ENCODE results near the gene MRPS25. TPM values are rescaled to one million over a fixed set of nuclear protein-coding genes. Genes with fewer than 3 reads are reported as not detected.
"Not testable (repeated sequence)": the region's sequence is repeated elsewhere in the genome, so short reads cannot be mapped to it uniquely, and the experiment has no call there.

The MRPS25 gene
- total RNA-seq, 1 experiment from 2014 or later = 31.2 TPM

DNA sequence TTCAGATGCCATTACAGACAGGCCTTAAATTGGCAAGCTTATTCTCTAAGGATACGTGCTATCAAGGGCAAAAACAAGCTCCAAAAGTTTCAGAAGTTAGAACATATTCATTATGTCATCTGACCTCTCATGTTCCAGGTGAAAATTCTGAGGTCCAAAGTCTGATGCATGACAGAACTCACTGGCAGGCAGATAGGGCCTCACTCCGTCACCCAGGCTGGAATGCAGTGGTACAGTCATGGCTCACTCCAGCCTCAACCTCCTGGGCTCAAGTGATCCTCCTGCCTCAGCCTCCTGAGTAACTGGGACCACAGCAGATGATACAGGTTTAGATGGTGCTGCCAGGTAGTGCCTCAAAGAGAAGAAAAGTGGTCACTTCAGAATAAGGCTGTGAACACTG, 15.5 kb downstream of the MRPS25 start:
- no peak for DNase-seq (ENCODE audit: extremely low read depth, low read depth)

DNA sequence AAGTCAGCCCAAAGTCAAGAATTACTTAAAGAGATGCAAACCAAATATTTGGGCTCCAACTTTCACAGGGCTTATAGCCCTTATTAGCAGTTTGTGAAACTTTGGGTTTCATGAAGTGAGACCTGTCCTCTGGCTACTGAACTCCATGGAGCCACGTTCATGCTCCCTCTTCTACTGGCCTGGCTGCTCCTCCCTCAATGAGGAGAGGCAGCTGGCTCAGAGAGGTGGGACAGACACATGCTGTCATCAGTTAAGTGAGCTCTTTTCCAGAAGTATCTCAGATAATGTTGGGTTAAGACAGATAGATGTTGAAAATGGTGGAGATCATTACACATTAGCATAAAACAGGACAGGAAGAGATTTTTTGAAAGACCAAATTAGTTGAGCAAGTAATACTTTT, 19.4 kb downstream of the MRPS25 start:
- DNase-seq (ENCODE audit: extremely low read depth, low read depth) = no peak

- DNase-seq (ENCODE audit: extremely low read depth, low read depth) = no peak
Observed at GRCh38 chr3:15044326-15044725, 20.8 kb downstream of the MRPS25 start.

DNA sequence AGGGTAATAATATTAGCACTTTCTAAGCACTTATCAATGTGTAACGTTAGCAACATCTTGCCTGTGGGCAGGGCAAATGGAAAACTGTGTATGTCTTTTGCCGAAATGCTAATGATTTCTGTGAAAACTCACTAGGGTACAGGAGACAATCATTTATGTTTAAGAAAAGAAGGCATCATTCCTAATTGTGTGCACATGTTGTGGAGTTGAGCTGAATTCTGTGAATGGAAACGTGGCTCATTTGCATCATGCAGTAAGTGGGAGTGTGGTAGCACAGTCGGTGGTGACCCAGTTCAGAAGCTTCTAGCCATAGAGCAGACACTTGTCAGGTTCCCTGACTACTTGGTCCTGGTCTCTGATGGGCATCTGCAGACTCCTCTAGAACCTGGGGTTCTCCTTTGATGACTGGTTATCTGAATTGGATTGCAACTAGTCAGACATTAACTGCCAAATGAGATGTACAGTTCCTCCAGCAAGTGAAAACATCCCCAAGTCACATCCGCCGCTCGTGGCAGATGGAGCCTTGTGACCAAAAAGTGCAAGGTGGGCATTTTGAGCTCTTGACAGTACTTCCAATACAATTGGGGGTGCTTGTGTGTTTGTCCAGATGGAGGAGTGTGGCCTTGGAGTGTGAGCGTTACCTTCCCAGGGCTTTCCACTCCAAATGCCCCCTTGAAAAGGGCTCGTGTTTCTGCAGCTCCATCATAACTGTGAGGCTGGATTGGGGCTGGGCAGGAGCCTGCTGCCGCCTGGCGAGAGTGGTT, 21.5 kb downstream of the MRPS25 start:
- DNase-seq (ENCODE audit: extremely low read depth, low read depth) = no peak

- no peak for DNase-seq (ENCODE audit: extremely low read depth, low read depth)
Observed at GRCh38 chr3:15042936-15043335, 22.2 kb downstream of the MRPS25 start.

- no peak for DNase-seq (ENCODE audit: extremely low read depth, low read depth)
Observed at GRCh38 chr3:15041950-15042349, 23.2 kb downstream of the MRPS25 start.

DNA sequence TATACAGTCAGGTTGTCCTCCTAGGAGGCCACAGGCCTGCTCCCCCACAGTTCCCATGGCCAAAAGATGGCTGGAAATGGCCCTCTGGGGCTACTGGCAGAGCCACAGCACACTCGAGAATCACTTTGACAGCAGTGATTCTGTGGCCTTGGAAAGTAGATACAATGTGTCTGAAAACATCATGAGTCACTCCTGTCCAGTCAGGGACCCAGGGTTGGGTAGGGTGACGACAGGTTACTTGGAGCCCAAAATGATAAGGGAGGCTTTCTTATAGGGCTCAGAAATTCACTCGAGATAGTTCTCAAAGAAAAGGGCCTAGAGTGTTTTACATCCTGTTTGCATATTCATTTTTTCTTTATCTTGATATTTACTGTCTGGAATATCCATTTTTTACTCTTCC, 24.3 kb downstream of the MRPS25 start:
- DNase-seq (ENCODE audit: extremely low read depth, low read depth) = no peak

- no peak for DNase-seq (ENCODE audit: extremely low read depth, low read depth)
Observed at GRCh38 chr3:15038306-15038705, 26.8 kb downstream of the MRPS25 start.

DNA sequence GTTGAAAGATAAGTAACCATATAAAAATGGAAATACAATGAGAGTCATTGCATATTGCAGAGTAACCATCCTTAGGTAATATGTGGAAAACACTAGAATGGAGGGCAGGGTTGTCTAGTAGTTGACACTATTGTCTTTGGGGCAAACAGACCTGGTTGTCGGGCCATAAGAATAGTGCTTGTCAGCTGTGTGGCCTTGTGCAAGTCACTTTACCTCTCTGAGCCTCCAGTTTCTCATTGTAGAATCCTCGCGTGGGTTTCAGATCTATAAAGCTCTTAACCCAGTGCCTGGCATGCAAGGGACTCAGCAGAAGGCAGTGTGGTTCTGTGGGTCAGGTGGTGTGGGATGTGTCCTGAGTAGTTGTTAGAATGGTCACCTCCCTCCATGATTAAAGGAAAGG, 32.0 kb downstream of the MRPS25 start:
- no peak for DNase-seq (ENCODE audit: extremely low read depth, low read depth)

- no peak for DNase-seq (ENCODE audit: extremely low read depth, low read depth)
Observed at GRCh38 chr3:15032650-15033049, 32.5 kb downstream of the MRPS25 start.

DNA sequence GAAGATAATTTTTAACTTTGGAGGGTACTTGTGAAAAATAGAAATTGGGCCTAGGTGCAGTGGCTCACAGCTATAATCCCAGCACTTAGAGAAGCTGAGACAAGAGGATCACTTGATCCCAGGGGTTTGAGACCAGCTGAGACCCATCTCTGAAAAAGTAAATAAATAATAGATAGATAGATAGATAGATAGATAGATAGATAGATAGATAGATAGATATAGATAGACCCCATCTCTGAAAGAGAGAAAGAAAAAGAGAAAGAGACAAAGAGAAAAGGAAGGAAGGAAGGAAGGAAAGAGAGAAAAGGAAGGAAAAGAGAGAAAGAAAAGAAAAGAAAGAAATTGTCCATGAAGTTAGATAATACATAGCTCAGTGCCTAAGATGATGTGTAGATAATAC, 35.5 kb downstream of the MRPS25 start:
- DNase-seq (ENCODE audit: extremely low read depth, low read depth) = no peak

DNA sequence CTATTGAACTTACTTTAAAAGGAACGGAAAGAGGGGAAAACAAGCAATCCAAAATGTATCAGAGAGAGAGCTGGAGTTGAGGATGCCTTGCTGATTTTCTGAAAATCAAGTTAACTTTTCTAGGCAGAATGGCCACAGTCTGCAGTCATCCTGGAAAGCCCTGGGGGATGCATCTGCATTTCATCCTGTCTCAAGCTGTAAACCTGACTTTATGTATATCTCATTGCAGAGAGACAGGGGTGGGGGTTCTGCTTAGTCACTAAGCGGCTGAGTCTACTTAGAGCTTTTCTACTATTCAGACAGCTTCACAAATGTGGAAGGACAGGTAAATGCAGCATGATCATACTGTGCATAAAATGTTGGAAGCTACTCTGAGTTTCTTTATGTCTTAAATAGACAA, 41.4 kb downstream of the MRPS25 start:
- DNase-seq (ENCODE audit: extremely low read depth, low read depth) = no peak

DNA sequence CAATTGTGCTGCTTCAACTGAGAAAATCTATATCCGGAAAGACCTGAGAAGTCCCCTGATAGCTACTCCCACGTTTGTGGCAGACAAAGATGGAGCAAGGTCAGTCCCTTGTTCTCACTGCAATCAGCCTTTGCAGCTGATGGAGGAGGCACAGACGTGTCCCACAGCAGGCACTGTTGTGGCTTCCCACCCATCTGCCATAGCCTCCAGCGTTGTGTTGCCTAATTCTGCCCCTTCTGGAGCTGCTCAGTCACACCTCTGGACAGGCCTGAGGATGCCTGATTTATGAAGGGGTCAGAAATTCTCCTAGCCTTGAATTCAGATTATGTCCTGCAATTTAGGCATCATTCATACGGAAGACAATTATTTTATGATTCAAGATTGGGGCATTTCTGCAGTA, 41.9 kb downstream of the MRPS25 start:
- no peak for DNase-seq (ENCODE audit: extremely low read depth, low read depth)

DNA sequence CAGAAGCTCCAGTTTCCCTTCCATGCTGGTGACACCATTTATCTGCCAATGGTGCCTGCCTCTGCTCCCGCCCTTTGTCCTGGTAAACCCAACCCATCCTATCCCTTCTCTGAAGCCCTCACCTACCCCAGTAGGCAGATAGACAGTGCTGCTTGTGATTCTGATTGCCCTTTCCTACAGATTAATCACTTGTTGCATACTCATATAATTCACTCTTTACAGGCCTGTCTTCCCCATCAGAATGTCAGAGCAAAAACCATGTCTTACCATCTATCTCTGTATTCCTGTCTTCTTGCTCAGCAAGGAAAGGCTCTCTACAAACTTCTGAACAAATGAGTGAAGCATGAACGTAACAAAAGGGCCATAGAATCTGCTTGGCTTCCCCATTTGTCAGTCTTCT, 47.9 kb downstream of the MRPS25 start:
- DNase-seq (ENCODE audit: extremely low read depth, low read depth) = no peak

DNA sequence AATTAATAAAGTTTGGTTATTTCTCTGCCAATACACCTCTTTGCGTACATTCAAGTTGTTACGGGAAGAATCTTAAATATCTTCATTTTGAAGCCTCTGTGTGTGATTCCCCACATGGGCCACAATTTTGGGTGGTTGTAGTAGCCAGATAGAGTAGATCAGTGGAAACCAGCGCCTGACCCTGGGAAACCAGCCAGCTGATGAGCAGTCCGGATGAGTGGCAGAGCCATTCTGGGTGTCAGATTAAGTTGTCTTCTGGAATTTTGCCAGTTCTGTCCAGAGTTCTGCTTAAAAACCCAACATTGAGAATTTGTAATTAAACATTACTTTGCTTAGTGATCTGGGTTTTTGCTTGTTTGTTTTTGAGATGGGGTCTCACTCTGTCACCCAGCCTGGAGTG, 49.7 kb downstream of the MRPS25 start:
- DNase-seq (ENCODE audit: extremely low read depth, low read depth) = no peak

- no peak for DNase-seq (ENCODE audit: extremely low read depth, low read depth)
Observed at GRCh38 chr3:15014606-15015328, 50.3 kb downstream of the MRPS25 start.

DNA sequence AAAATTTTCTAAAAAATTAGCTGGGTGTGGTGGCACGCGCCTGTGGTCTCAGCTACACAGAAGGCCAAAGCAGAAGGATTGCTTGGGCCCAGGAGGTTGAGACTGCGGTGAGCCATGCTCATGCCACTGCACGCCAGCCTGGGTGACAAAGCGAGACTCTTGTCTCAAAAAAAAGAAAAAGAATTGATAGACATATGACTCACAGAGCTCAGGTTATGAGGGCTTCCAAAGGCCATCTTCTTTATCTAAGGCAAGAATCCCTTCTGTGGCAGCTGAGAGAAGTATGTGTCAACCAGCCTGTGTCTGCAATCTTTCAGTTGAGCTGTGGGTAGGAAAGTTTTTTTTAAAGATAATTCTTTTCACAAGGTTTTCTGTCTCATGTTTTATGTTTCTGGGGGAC, 53.9 kb downstream of the MRPS25 start:
- DNase-seq (ENCODE audit: extremely low read depth, low read depth) = no peak

GRCh38 chr3:15010664-15011063, 54.5 kb downstream of the MRPS25 start:
- no peak for DNase-seq (ENCODE audit: extremely low read depth, low read depth)

DNA sequence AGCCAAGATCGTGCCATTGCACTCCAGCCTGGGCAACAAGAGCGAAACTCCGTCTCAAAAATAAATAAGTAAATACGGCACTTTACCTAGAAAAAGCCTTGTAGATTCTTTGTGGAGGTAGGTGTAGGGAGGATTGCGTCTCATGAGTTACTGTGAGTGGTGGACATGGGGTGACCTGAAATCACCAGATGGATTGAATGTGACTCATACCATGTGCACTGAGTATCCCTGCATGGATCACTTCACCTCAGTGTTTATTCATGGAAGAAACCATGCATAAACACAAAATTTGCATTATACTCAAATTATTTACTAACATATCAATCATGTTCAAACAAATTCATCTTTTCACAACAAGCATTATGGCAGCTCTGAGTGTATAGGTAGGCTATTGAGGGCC, 55.9 kb downstream of the MRPS25 start:
- no peak for DNase-seq (ENCODE audit: extremely low read depth, low read depth)

- DNase-seq (ENCODE audit: extremely low read depth, low read depth) = no peak
Observed at GRCh38 chr3:15007681-15008141, 57.4 kb downstream of the MRPS25 start.

DNA sequence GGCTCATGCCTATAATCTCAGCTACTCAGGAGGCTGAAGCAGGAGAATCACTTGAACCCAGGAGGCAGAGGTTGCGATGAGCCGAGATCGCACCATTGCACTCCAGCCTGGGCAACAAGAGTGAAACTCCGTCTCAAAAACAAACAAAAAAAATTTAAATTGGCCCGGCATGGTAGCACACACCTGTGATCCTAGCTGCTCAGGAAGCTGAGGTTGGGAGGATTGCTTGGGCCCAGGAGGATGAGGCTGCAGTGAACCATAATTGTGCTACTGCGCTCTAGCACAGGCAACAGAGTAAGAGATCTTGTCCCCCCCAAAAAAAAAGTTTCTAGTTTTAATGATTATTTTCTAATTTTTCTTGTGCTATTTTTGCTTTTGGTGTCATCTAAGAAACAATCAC, 65.9 kb downstream of the MRPS25 start:
- DNase-seq (ENCODE audit: extremely low read depth, low read depth) = not testable (repeated sequence)

All from NCI-H460 (cell line).